GM23248 (cell line): ENCODE results near the gene RAB35.

Experiments
- EZH2 ChIP-seq: fragments of 200-600 bp; sonication (generic); IDR thresholded peaks from 2 replicates; pipeline ENCODE4 v1.6.1; 2018; ENCODE audit warnings: antibody characterized with exemption, mild to moderate bottlenecking; ENCODE audit not compliant: insufficient read depth, poor library complexity, severe bottlenecking
- EZH2phosphoT487 ChIP-seq: fragments of 200-600 bp; sonication (generic); IDR thresholded peaks from 2 replicates; pipeline ENCODE4 v1.6.1; 2018; ENCODE audit warnings: antibody characterized with exemption, moderate library complexity, mild to moderate bottlenecking, low read depth; ENCODE audit not compliant: insufficient read depth

GRCh38 chr12:120158351-120158750, 41.8 kb upstream of the RAB35 start:
- no peak for TF ChIP-seq EZH2
- no peak for TF ChIP-seq EZH2phosphoT487
